Measurements from ENCODE around the gene RAB1A. TPM values are rescaled to one million over a fixed set of nuclear protein-coding genes. Genes with fewer than 3 reads are reported as not detected.
A peak's percentile ranks its signal among the peaks of the same experiment; 100 is the strongest.
"Not testable (repeated sequence)": the region's sequence is repeated elsewhere in the genome, so short reads cannot be mapped to it uniquely, and the experiment has no call there.

RAB1A gene
- total RNA-seq, 2 experiments from 2014 or later, result 60.8 to 61.3 TPM

DNA sequence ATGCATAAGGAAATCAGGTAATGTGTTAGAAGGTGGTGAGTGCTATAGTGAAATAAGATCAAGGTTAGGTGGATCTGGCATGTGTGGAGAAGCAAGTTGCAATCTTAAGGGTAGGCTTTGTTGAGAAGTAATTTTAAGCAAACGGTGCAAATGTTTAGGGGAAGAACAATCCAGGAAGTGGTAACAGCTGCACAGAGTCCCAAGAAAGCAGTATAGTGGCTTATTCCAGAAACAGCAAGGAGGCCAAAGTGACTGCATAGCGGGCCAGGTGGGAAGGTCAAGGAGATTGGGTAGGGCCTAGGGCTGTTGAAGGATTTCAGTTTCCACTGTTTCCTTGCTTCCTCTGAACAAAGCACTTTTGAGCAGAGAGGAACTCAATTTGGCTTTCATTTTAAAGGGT is 30.0 kb upstream of the RAB1A start:
- no peak overlapping the region for H3K27ac Mint-ChIP-seq
- no peaks in the 10 kb centered on the region for H3K36me3 Mint-ChIP-seq (ENCODE audit: low read depth)
- H3K4me1 Mint-ChIP-seq (ENCODE audit: low read depth), result peaks cover 13% of the 10 kb centered on the region
- H3K4me3 Mint-ChIP-seq, result no peak overlapping the region
- H3K27me3 Mint-ChIP-seq (ENCODE audit: low read depth), result no peaks in the 10 kb centered on the region
- DNase-seq, result no peak
- CTCF ChIA-PET, result interaction anchor here (0.6 to 1.9 kb wide), 3 partner anchors 9 to 124 kb away, joined by 4 to 9 read pairs (median 7); no protein-coding TSS in a partner anchor
- H3K9me3 Mint-ChIP-seq, result no peaks in the 10 kb centered on the region
- intact Hi-C loops (cut with micrococcal nuclease), result no loop called here

- Mint-ChIP-seq H3K9me3 (no peaks in the 10 kb centered on the region), H3K4me3 (no peak overlapping the region), H3K4me1 (ENCODE audit: low read depth) (peaks cover 13% of the 10 kb centered on the region), H3K27me3 (ENCODE audit: low read depth) (no peaks in the 10 kb centered on the region), H3K36me3 (ENCODE audit: low read depth) (no peaks in the 10 kb centered on the region), H3K27ac (no peak overlapping the region)
- intact Hi-C loops (cut with micrococcal nuclease), result no loop called here
- no peak for DNase-seq
- CTCF ChIA-PET, result interaction anchor here (1.8 to 1.9 kb wide), 2 partner anchors 10 to 95 kb away, joined by 7 to 9 read pairs; no protein-coding TSS in a partner anchor
Measured at GRCh38 chr2:65159261-65159660, 29.4 kb upstream of the RAB1A start.

DNA sequence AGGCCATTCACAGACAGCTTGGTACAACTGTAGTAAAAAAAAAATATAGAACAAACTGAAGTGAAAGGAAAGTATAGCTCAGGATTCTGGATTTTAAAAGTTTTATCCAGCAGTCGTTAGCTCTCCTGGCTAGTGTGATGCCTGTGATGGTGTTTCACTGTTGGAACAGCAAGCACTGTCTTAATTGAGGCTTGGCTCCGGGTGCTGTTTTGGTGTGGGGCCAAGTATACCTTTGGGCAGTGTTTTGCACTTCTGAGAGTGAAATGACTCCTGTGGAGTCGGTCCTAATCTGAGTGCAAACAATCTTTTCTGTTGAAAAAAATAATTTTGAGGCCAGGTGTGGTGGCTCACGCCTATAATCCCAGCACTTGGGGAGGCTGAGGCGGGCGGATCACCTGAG is 28.7 kb upstream of the RAB1A start:
- H3K27ac Mint-ChIP-seq, result no peak overlapping the region
- H3K4me3 Mint-ChIP-seq, result no peak overlapping the region
- CTCF ChIA-PET, result interaction anchor here (0.6 to 1.9 kb wide), 3 partner anchors 11 to 94 kb away, joined by 3 to 9 read pairs (median 7); no protein-coding TSS in a partner anchor
- no peak for DNase-seq
- no peaks in the 10 kb centered on the region for H3K27me3 Mint-ChIP-seq (ENCODE audit: low read depth)
- no peaks in the 10 kb centered on the region for H3K36me3 Mint-ChIP-seq (ENCODE audit: low read depth)
- H3K9me3 Mint-ChIP-seq, result no peaks in the 10 kb centered on the region
- intact Hi-C loops (cut with micrococcal nuclease), result no loop called here
- H3K4me1 Mint-ChIP-seq (ENCODE audit: low read depth), result peaks cover 10% of the 10 kb centered on the region

DNA sequence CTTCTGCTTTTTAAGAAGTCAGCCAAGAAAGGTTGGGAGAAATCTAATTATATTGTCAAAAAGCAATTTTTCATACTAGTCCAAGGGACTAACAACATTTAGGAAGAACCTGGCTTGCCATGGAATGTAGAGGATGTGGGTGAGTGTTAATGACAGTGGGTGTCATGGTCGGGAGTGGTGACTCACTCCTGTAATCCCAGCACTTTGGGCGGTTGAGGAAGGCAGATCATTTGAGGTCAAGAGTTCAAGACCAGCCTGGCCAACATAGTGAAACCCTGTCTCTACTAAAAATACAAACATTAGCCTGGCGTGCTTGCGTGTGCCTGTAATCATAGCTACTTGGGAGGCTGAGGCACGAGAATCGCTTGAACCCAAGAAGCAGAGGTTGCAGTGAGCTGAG is 27.9 kb upstream of the RAB1A start:
- intact Hi-C loops (cut with micrococcal nuclease); H3K9me3 Mint-ChIP-seq; H3K36me3 Mint-ChIP-seq (ENCODE audit: low read depth); DNase-seq; H3K27ac Mint-ChIP-seq; H3K4me1 Mint-ChIP-seq (ENCODE audit: low read depth); H3K4me3 Mint-ChIP-seq; H3K27me3 Mint-ChIP-seq (ENCODE audit: low read depth): not testable (repeated sequence)
- CTCF ChIA-PET, result interaction anchor here (0.6 kb wide), 1 partner anchor 26 kb away, joined by 3 read pairs; no protein-coding TSS in a partner anchor

DNA sequence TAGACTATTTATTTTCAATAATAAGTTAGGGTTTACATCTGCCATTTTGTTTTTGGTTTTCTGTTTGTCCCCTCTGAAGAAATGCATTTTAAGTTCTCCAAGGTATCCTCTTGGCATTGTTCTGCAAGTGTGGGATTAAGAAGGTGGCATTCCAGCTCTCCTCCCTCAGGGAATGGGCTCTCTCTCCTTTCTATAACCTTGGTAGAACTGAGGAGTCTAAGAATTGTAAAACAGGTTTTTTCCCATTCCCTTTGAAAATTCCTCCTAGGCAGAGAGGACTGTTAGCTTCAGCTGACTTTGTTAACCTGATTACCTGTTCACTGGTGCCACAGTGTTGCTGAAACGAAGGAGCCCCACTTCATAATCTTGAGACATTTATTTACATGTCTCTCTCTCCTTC is 26.1 kb upstream of the RAB1A start:
- H3K4me3 Mint-ChIP-seq, result no peak overlapping the region
- no peaks in the 10 kb centered on the region for H3K27me3 Mint-ChIP-seq (ENCODE audit: low read depth)
- H3K36me3 Mint-ChIP-seq (ENCODE audit: low read depth), result no peaks in the 10 kb centered on the region
- H3K27ac Mint-ChIP-seq, result no peak overlapping the region
- CTCF ChIA-PET, result interaction anchor here (0.7 to 1.9 kb wide), 3 partner anchors 8 to 91 kb away, joined by 4 to 10 read pairs (median 4); no protein-coding TSS in a partner anchor
- no peaks in the 10 kb centered on the region for H3K9me3 Mint-ChIP-seq
- intact Hi-C loops (cut with micrococcal nuclease), result no loop called here
- no peak for DNase-seq
- peaks cover 6% of the 10 kb centered on the region for H3K4me1 Mint-ChIP-seq (ENCODE audit: low read depth)

- Mint-ChIP-seq H3K27me3 (ENCODE audit: low read depth) (no peaks in the 10 kb centered on the region), H3K36me3 (ENCODE audit: low read depth) (no peaks in the 10 kb centered on the region), H3K9me3 (no peaks in the 10 kb centered on the region), H3K4me1 (ENCODE audit: low read depth) (no peaks in the 10 kb centered on the region), H3K27ac (no peak overlapping the region), H3K4me3 (no peak overlapping the region)
- intact Hi-C loops (cut with micrococcal nuclease), result no loop called here
- DNase-seq, result no peak
- CTCF ChIA-PET, result no interaction called here
Measured at GRCh38 chr2:65153515-65153914, 23.6 kb upstream of the RAB1A start.

- CTCF ChIA-PET, result interaction anchor here (0.7 to 2.2 kb wide), 2 partner anchors 12 to 22 kb away, joined by 3 to 7 read pairs; no protein-coding TSS in a partner anchor
Measured at GRCh38 chr2:65146078-65146477, 16.2 kb upstream of the RAB1A start.

GRCh38 chr2:65144571-65144970 is 14.7 kb upstream of the RAB1A start:
- DNase-seq, result no peak
- intact Hi-C loops (cut with micrococcal nuclease), result no loop called here

More at GRCh38 chr2:65146078-65146477, 16.2 kb upstream of the RAB1A start:
- H3K27ac Mint-ChIP-seq, result no peak overlapping the region
- intact Hi-C loops (cut with micrococcal nuclease), result no loop called here
- no peaks in the 10 kb centered on the region for H3K27me3 Mint-ChIP-seq (ENCODE audit: low read depth)
- no peaks in the 10 kb centered on the region for H3K9me3 Mint-ChIP-seq
- H3K36me3 Mint-ChIP-seq (ENCODE audit: low read depth), result no peaks in the 10 kb centered on the region
- DNase-seq, result no peak
- no peaks in the 10 kb centered on the region for H3K4me1 Mint-ChIP-seq (ENCODE audit: low read depth)
- H3K4me3 Mint-ChIP-seq, result no peak overlapping the region

GRCh38 chr2:65142515-65142914 is 12.6 kb upstream of the RAB1A start:
- CTCF ChIA-PET, result interaction anchor here (0.9 to 1.0 kb wide), 2 partner anchors 12 to 78 kb away, joined by 4 read pairs; partner anchors contain the start of gene RAB1A
- DNase-seq, result peak; percentile 27

More at GRCh38 chr2:65144571-65144970, 14.7 kb upstream of the RAB1A start:
- Mint-ChIP-seq H3K36me3 (ENCODE audit: low read depth) (no peaks in the 10 kb centered on the region), H3K4me1 (ENCODE audit: low read depth) (no peaks in the 10 kb centered on the region), H3K27me3 (ENCODE audit: low read depth) (no peaks in the 10 kb centered on the region), H3K27ac (no peak overlapping the region), H3K4me3 (no peak overlapping the region), H3K9me3 (no peaks in the 10 kb centered on the region)
- CTCF ChIA-PET, result no interaction called here

GRCh38 chr2:65137197-65137775 is 7.4 kb upstream of the RAB1A start:
- no peaks in the 10 kb centered on the region for H3K9me3 Mint-ChIP-seq
- H3K27me3 Mint-ChIP-seq (ENCODE audit: low read depth), result no peaks in the 10 kb centered on the region
- intact Hi-C loops (cut with micrococcal nuclease), result no loop called here
- H3K27ac Mint-ChIP-seq, result no peak overlapping the region
- no peaks in the 10 kb centered on the region for H3K36me3 Mint-ChIP-seq (ENCODE audit: low read depth)
- CTCF ChIA-PET, result interaction anchor here (1.7 kb wide), 1 partner anchor 50 kb away, joined by 5 read pairs; no protein-coding TSS in a partner anchor
- DNase-seq, result no peak
- H3K4me3 Mint-ChIP-seq, result no peak overlapping the region
- no peaks in the 10 kb centered on the region for H3K4me1 Mint-ChIP-seq (ENCODE audit: low read depth)

More at GRCh38 chr2:65142515-65142914, 12.6 kb upstream of the RAB1A start:
- H3K4me3 Mint-ChIP-seq, result no peak overlapping the region
- H3K36me3 Mint-ChIP-seq (ENCODE audit: low read depth), result no peaks in the 10 kb centered on the region
- no peaks in the 10 kb centered on the region for H3K9me3 Mint-ChIP-seq
- intact Hi-C loops (cut with micrococcal nuclease), result loop anchor here (1.0 kb wide), 2 partner anchors 78 to 225 kb away; no protein-coding TSS in a partner anchor
- no peak overlapping the region for H3K27ac Mint-ChIP-seq
- no peaks in the 10 kb centered on the region for H3K4me1 Mint-ChIP-seq (ENCODE audit: low read depth)
- H3K27me3 Mint-ChIP-seq (ENCODE audit: low read depth), result no peaks in the 10 kb centered on the region

GRCh38 chr2:65136253-65136652 is 6.3 kb upstream of the RAB1A start:
- no peak overlapping the region for H3K27ac Mint-ChIP-seq
- CTCF ChIA-PET, result interaction anchor here (0.5 to 1.7 kb wide), 2 partner anchors 51 to 102 kb away, joined by 3 to 5 read pairs; no protein-coding TSS in a partner anchor

DNA sequence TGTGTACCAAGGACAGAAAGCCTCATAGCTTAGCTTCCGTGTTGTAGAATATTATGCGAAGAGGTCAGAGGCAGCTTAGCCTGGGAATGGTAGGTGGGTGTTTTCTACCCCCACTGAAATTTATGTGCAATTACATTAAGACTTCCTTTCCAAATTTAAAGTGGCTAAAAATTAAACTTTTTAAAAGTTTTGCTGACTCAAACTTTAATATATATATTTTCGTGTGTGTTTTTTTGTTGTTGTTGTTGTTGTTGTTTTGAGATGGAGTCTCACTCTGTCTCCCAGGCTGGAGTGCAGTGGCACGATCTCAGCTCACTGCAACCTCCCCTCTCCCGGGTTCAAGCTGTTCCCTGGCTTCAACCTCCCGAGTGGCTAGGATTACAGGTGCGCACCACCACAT is 4.3 kb upstream of the RAB1A start:
- no peaks in the 10 kb centered on the region for H3K27me3 Mint-ChIP-seq (ENCODE audit: low read depth)
- CTCF ChIA-PET, result interaction anchor here (0.6 to 2.3 kb wide), 4 partner anchors 13 to 129 kb away, joined by 3 to 8 read pairs (median 7); no protein-coding TSS in a partner anchor
- H3K36me3 Mint-ChIP-seq (ENCODE audit: low read depth), result peaks cover 2% of the 10 kb centered on the region
- H3K4me3 Mint-ChIP-seq, result no peak overlapping the region
- no peak for DNase-seq
- no peak overlapping the region for H3K27ac Mint-ChIP-seq
- peaks cover 3% of the 10 kb centered on the region for H3K4me1 Mint-ChIP-seq (ENCODE audit: low read depth)
- no peaks in the 10 kb centered on the region for H3K9me3 Mint-ChIP-seq
- intact Hi-C loops (cut with micrococcal nuclease), result no loop called here

More at GRCh38 chr2:65136253-65136652, 6.3 kb upstream of the RAB1A start:
- no peak for DNase-seq
- intact Hi-C loops (cut with micrococcal nuclease), result no loop called here
- Mint-ChIP-seq H3K9me3 (no peaks in the 10 kb centered on the region), H3K36me3 (ENCODE audit: low read depth) (no peaks in the 10 kb centered on the region), H3K4me3 (no peak overlapping the region), H3K4me1 (ENCODE audit: low read depth) (no peaks in the 10 kb centered on the region), H3K27me3 (ENCODE audit: low read depth) (no peaks in the 10 kb centered on the region)

DNA sequence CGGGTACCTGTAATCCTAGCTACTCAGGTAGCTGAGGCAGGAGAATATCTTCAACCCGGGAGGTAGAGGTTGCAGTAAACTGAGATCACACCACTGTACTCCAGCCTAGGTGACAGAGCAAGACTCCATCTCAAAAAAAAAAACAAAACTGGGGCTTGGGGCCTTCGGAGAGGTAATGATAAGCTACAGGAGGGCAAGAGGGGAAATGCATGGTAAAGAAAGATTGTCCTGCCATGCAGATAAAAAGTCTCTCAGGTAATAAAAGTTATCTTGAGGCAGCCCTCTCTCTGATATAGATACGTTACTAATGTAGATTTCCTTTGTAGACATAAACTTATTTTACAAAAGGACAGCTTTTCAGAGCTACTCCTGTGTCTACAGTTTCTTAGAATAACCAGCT is 3.7 kb upstream of the RAB1A start:
- H3K9me3 Mint-ChIP-seq, result no peaks in the 10 kb centered on the region
- H3K4me3 Mint-ChIP-seq, result no peak overlapping the region
- H3K36me3 Mint-ChIP-seq (ENCODE audit: low read depth), result peaks cover 2% of the 10 kb centered on the region
- CTCF ChIA-PET, result interaction anchor here (1.5 to 2.3 kb wide), 3 partner anchors 14 to 69 kb away, joined by 7 to 8 read pairs (median 7); no protein-coding TSS in a partner anchor
- peaks cover 4% of the 10 kb centered on the region for H3K4me1 Mint-ChIP-seq (ENCODE audit: low read depth)
- H3K27ac Mint-ChIP-seq, result no peak overlapping the region
- intact Hi-C loops (cut with micrococcal nuclease), result no loop called here
- H3K27me3 Mint-ChIP-seq (ENCODE audit: low read depth), result no peaks in the 10 kb centered on the region
- no peak for DNase-seq

Data from activated naive CD4-positive, alpha-beta T cell treated with anti-CD3 and anti-CD28 coated beads for 36 hours (primary cell).